Measurements from ENCODE around the gene SP110. TPM values are rescaled to one million over a fixed set of nuclear protein-coding genes. Genes with fewer than 3 reads are reported as not detected.

Gene SP110
- total RNA-seq, 4 donors from 2014 or later, result 20.3 to 39.6 (median 27.7) TPM

GRCh38 chr2:230153390-230153976, 66.3 kb downstream of the SP110 start:
- no peak for TF ChIP-seq CTCF (IDR thresholded peaks at IDR 0.05; ENCODE audit: low read depth)

- no peak for TF ChIP-seq CTCF (IDR thresholded peaks at IDR 0.05; ENCODE audit: low read depth)
These were observed 67.5 kb downstream of the SP110 start for GRCh38 chr2:230152334-230152733.

- no peak for TF ChIP-seq CTCF (IDR thresholded peaks at IDR 0.05; ENCODE audit: low read depth)
These were observed 75.4 kb downstream of the SP110 start for GRCh38 chr2:230144355-230144754.

- TF ChIP-seq CTCF (IDR thresholded peaks at IDR 0.05; ENCODE audit: low read depth), result no peak
These were observed 79.1 kb downstream of the SP110 start for GRCh38 chr2:230140667-230141066.

- no peak for TF ChIP-seq CTCF (IDR thresholded peaks at IDR 0.05; ENCODE audit: low read depth)
These were observed 81.8 kb downstream of the SP110 start for GRCh38 chr2:230137902-230138539.

- no peak for TF ChIP-seq CTCF (IDR thresholded peaks at IDR 0.05; ENCODE audit: low read depth)
These were observed 84.7 kb downstream of the SP110 start for GRCh38 chr2:230135130-230135525.

GRCh38 chr2:230134496-230135129, 85.2 kb downstream of the SP110 start:
- no peak for TF ChIP-seq CTCF (IDR thresholded peaks at IDR 0.05; ENCODE audit: low read depth)
